HepG2 (cell line): ENCODE data around the gene ATF3. TPM values are rescaled to one million over a fixed set of nuclear protein-coding genes. Genes with fewer than 3 reads are reported as not detected.

ENCODE experiments used
- CEBPZ ChIP-seq: IDR thresholded peaks from 2 replicates; pipeline ENCODE4 v1.6.1; 2012; ENCODE audit warnings: low read length, improper control_type of control experiment
- CERS6 ChIP-seq: sonication (generic); formaldehyde crosslinking; IDR thresholded peaks from 2 replicates; pipeline ENCODE4 v1.5.0; 2020; ENCODE audit warnings: missing genetic modification reagents
- CHD4 ChIP-seq: fragments of 200-600 bp; sonication (generic); IDR thresholded peaks from 2 replicates; pipeline ENCODE4 v1.7.0; 2017; ENCODE audit warnings: mild to moderate bottlenecking, low read length, borderline replicate concordance
- DNMT1 ChIP-seq: sonication (generic); formaldehyde crosslinking; IDR thresholded peaks from 2 replicates; pipeline ENCODE4 v1.5.1; 2020; ENCODE audit warnings: mild to moderate bottlenecking, missing genetic modification reagents
- HCFC1 ChIP-seq: fragments of 150-350 bp; IDR thresholded peaks from 2 replicates; pipeline ENCODE4 v1.6.1; 2014; ENCODE audit warnings: low read depth, low read length
- KMT2A ChIP-seq: sonication (generic); formaldehyde crosslinking; IDR thresholded peaks from 2 replicates; pipeline ENCODE4 v1.4.0; 2020; ENCODE audit warnings: missing genetic modification reagents
- NR2F2 ChIP-seq: IDR thresholded peaks from 2 replicates; pipeline ENCODE4 v1.6.1; 2012; ENCODE audit warnings: low read depth, inconsistent platforms, borderline replicate concordance
- PRMT3 ChIP-seq: sonication (generic); formaldehyde crosslinking; IDR thresholded peaks from 2 replicates; pipeline ENCODE4 v1.8.1; 2022; ENCODE audit warnings: low read depth, mild to moderate bottlenecking, moderate library complexity, missing genetic modification reagents, borderline replicate concordance
- SP5 ChIP-seq: IDR thresholded peaks from 2 replicates; pipeline ENCODE4 v1.6.1; 2016; ENCODE audit warnings: low read depth, borderline replicate concordance
- U2AF2 ChIP-seq: fragments of 200-400 bp; formaldehyde crosslinking; IDR thresholded peaks from 2 replicates; pipeline ENCODE4 v1.6.1; 2017; ENCODE audit warnings: low read depth, mild to moderate bottlenecking, low read length
- ZBTB14 ChIP-seq: sonication (generic); formaldehyde crosslinking; IDR thresholded peaks from 2 replicates; pipeline ENCODE4 v1.4.0; 2020; ENCODE audit warnings: missing genetic modification reagents
- ZBTB2 ChIP-seq: sonication (generic); formaldehyde crosslinking; IDR thresholded peaks from 2 replicates; pipeline ENCODE4 v1.8.0; 2022; ENCODE audit warnings: low read depth, missing genetic modification reagents
- ZBTB43 ChIP-seq: sonication (generic); formaldehyde crosslinking; conservative IDR thresholded peaks from 2 replicates; pipeline ENCODE4 v1.4.0; 2020; ENCODE audit warnings: missing genetic modification reagents
- ZFP36 ChIP-seq: fragments of 150-350 bp; IDR thresholded peaks from 2 replicates; pipeline ENCODE4 v1.6.1; 2018; ENCODE audit warnings: borderline replicate concordance, low read length, low read depth; ENCODE audit not compliant: partially characterized antibody
- ZNF430 ChIP-seq: sonication (generic); formaldehyde crosslinking; IDR thresholded peaks from 2 replicates; pipeline ENCODE4 v1.9.0; 2021; ENCODE audit warnings: mild to moderate bottlenecking, missing genetic modification reagents
- ZNF441 ChIP-seq: sonication (generic); formaldehyde crosslinking; IDR thresholded peaks from 2 replicates; pipeline ENCODE4 v1.7.0; 2021; ENCODE audit warnings: missing genetic modification reagents, borderline replicate concordance
- ZNF746 ChIP-seq: sonication (generic); formaldehyde crosslinking; IDR thresholded peaks from 2 replicates; pipeline ENCODE4 v1.8.0; 2022; ENCODE audit warnings: mild to moderate bottlenecking, missing genetic modification reagents
- ZNF770 ChIP-seq: sonication (generic); formaldehyde crosslinking; IDR thresholded peaks from 2 replicates; pipeline ENCODE4 v1.5.0; 2020; ENCODE audit warnings: mild to moderate bottlenecking, missing genetic modification reagents
- ZZZ3 ChIP-seq: sonication (generic); formaldehyde crosslinking; IDR thresholded peaks from 2 replicates; pipeline ENCODE4 v1.4.0; 2020; ENCODE audit warnings: missing genetic modification reagents, mild to moderate bottlenecking, borderline replicate concordance
- polyA plus RNA-seq, 8 experiments: library from polyadenylated mRNA; depleted of rRNA in 3 of 8; stranded (reverse) in 7 of 8; unstranded in 1 of 8; fragments of >200 nt; fragmentation: Illumina TruSeq in 4 of 8; extraction: Trizol in 4 of 8; gene quantifications; 2 replicates each; pipeline versions ENCODE4 v1.2.1 to v1.2.3, GENCODE V29; 2011 to 2016; ENCODE audit warnings: low read depth in 4 of 8, missing spikeins in 1 of 8, mixed read lengths in 1 of 8; ENCODE audit not compliant: insufficient read depth in 1 of 8
- total RNA-seq, 5 experiments: library from RNA; depleted of rRNA; stranded (reverse); fragments of >200 nt; fragmentation: Illumina TruSeq; extraction: Trizol; gene quantifications; 2 replicates each; pipeline ENCODE4 v1.2.3, GENCODE V29; 2016; ENCODE audit warnings: low read depth in 1 of 5

ATF3 gene
- total and polyA plus RNA-seq, 2 of the 13 experiments (the other 11 are each of a cell fraction or from before 2014, with no cell fraction given): 5.0 to 13.0 TPM

- TF ChIP-seq ZBTB43 (CRISPR knock-in tag) (0 out of 2 replicates have a peak, but pooled peaks have one; percentile 21), ZNF441 (CRISPR knock-in tag) (peak; percentile 63; the same call in 1 of the 2 replicates), ZNF770 (no peak), PRMT3 (CRISPR knock-in tag) (peak; percentile 89; the same call in 1 of the 2 replicates), CEBPZ (no peak), CHD4 (no peak), ZFP36 (no peak), ZBTB2 (CRISPR knock-in tag) (peak; percentile 89), ZNF430 (CRISPR knock-in tag) (peak; percentile 74; the same call in 1 of the 2 replicates), SP5 (peak; percentile 76; the same call in 1 of the 2 replicates), CERS6 (CRISPR knock-in tag) (no peak), ZNF746 (peak; percentile 97), U2AF2 (no peak), DNMT1 (CRISPR knock-in tag) (no peak), HCFC1 (no peak), ZBTB14 (peak; percentile 55; the same call in 1 of the 2 replicates), ZZZ3 (CRISPR knock-in tag) (no peak), KMT2A (peak; percentile 60; the same call in 1 of the 2 replicates), NR2F2 (no peak)
Measured at GRCh38 chr1:212608392-212608958, at the start of gene ATF3 (continued).
